ENCODE measurements around the gene MRPL49. TPM values are rescaled to one million over a fixed set of nuclear protein-coding genes. Genes with fewer than 3 reads are reported as not detected.

MRPL49 gene
- total and polyA plus RNA-seq, 2 of the 13 experiments (the other 11 are each of a cell fraction or from before 2014, with no cell fraction given), result 39.2 to 53.3 TPM

GRCh38 chr11:65085446-65085845 is 36.7 kb upstream of the MRPL49 start:
- DNase-seq (ENCODE audit: low spot score) (no peak), FAIRE-seq (no peak), ATAC-seq (no peak)
- Histone ChIP-seq H3K27ac (ENCODE audit: extremely low read length, insufficient read depth, low read length) (peak overlapping the region; percentile 83), H3K4me3 (replicated peaks in 1 of 3; ENCODE audit: insufficient read depth in 1 of 3, low read depth in 2 of 3, low read length in 3 of 3) (0 out of 6 replicates have a peak overlapping the region, but pooled peaks of 2 of the 3 experiments have one; percentile 70 to 99), H4K20me1 (ENCODE audit: insufficient read depth, low read length) (no peaks in the 10 kb centered on the region), H3K79me2 (ENCODE audit: insufficient read depth, low read length) (peaks cover 31% of the 10 kb centered on the region), H3K4me2 (ENCODE audit: low read depth, low read length) (peak overlapping the region; percentile 93), H3K36me3 (replicated peaks in 1 of 2; ENCODE audit: control insufficient read depth in 1 of 2, insufficient read depth in 2 of 2, low read length in 2 of 2) (peaks cover 16 to 23% of the 10 kb centered on the region in 2 experiments), H3K9ac (ENCODE audit: insufficient read depth, low read depth, low read length) (peak overlapping the region; percentile 95; the same call in 1 of the 2 replicates), H3K27me3 (ENCODE audit: control insufficient read depth in 1 of 2, insufficient read depth in 2 of 2, low read length in 2 of 2) (no peaks in the 10 kb centered on the region; a peak in 1 of 5 replicates), H3K9me3 (ENCODE audit: low read length) (no peaks in the 10 kb centered on the region), H2AFZ (ENCODE audit: low read length) (no peak overlapping the region), H3K4me1 (ENCODE audit: insufficient read depth, low read length) (peaks cover 33% of the 10 kb centered on the region)
- POLR2A ChIA-PET, result no interaction called here
- 96% methylated on average over 4 of the region's 4 CpGs for WGBS (ENCODE audit: low lambda C conversion rate)
- intact Hi-C loops (cut with micrococcal nuclease; ENCODE audit: unreplicated experiment) (no loop called here), in situ Hi-C loops (cut with HindIII; ENCODE audit: extremely low pct_ligation_motif_present, low pct_unique_long_range_greater_than_20kb) (no loop called here)
- no TSS peak for BruUV-seq (replicated peaks)
- CTCF ChIA-PET (ENCODE audit: low intra/inter-chr PET ratio, low total read pairs), result no interaction called here
- TF ChIP-seq SMARCC2 (IDR thresholded peaks at IDR 0.05), result no peak
- TF ChIP-seq ZNF407 (CRISPR knock-in tag; IDR thresholded peaks at IDR 0.05; ENCODE audit: not compliant biosample characterization), result no peak
- no peak for TF ChIP-seq SP4 (CRISPR knock-in tag; IDR thresholded peaks at IDR 0.05)
- no peak for TF ChIP-seq NR0B2 (CRISPR knock-in tag; IDR thresholded peaks at IDR 0.05)
- TF ChIP-seq ZNF136 (CRISPR knock-in tag; IDR thresholded peaks at IDR 0.05; ENCODE audit: low read depth), result no peak
- TF ChIP-seq ZNF549 (CRISPR knock-in tag; IDR thresholded peaks at IDR 0.05), result no peak
- no peak for TF ChIP-seq HNF4G (IDR thresholded peaks at IDR 0.05; ENCODE audit: borderline replicate concordance, low read depth, low read length)
- no peak for TF ChIP-seq HNF4G (CRISPR knock-in tag; IDR thresholded peaks at IDR 0.05; ENCODE audit: borderline replicate concordance, low read depth)
- TF ChIP-seq REPIN1 (CRISPR knock-in tag; IDR thresholded peaks at IDR 0.05; ENCODE audit: borderline replicate concordance, low read depth), result no peak
- no peak for TF ChIP-seq ZNF414 (CRISPR knock-in tag; IDR thresholded peaks at IDR 0.05)

Measured in HepG2 (cell line).